ENCODE data around the gene GCH1.

Gene GCH1

GRCh38 chr14:54830650-54831049 lies 72.0 kb downstream of the GCH1 start:
- no peak for FAIRE-seq
- no peak for DNase-seq (ENCODE audit: extremely low spot score, insufficient read length, low read depth)

GRCh38 chr14:54829486-54830224 lies 73.0 kb downstream of the GCH1 start:
- no peak for FAIRE-seq
- DNase-seq (ENCODE audit: extremely low spot score, insufficient read length, low read depth): no peak

- DNase-seq (ENCODE audit: extremely low spot score, insufficient read length, low read depth) (no peak), FAIRE-seq (no peak)
Measured at GRCh38 chr14:54828037-54828436, 74.6 kb downstream of the GCH1 start.

GRCh38 chr14:54823757-54824549 lies 78.7 kb downstream of the GCH1 start:
- DNase-seq (ENCODE audit: extremely low spot score, insufficient read length, low read depth) (no peak), FAIRE-seq (no peak)

- DNase-seq (ENCODE audit: extremely low spot score, insufficient read length, low read depth) (no peak), FAIRE-seq (no peak)
Measured at GRCh38 chr14:54822685-54823084, 79.9 kb downstream of the GCH1 start.

GRCh38 chr14:54818201-54819133 lies 84.2 kb downstream of the GCH1 start:
- DNase-seq (ENCODE audit: extremely low spot score, insufficient read length, low read depth) (no peak), FAIRE-seq (no peak)

GRCh38 chr14:54817506-54817905 lies 85.1 kb downstream of the GCH1 start:
- DNase-seq (ENCODE audit: extremely low spot score, insufficient read length, low read depth) (no peak), FAIRE-seq (no peak)

GRCh38 chr14:54816450-54816849 lies 86.2 kb downstream of the GCH1 start:
- DNase-seq (ENCODE audit: extremely low spot score, insufficient read length, low read depth) (no peak), FAIRE-seq (no peak)

- DNase-seq (ENCODE audit: extremely low spot score, insufficient read length, low read depth) (no peak), FAIRE-seq (no peak)
Measured at GRCh38 chr14:54815515-54815914, 87.1 kb downstream of the GCH1 start.

GRCh38 chr14:54815016-54815415 lies 87.6 kb downstream of the GCH1 start:
- DNase-seq (ENCODE audit: extremely low spot score, insufficient read length, low read depth) (no peak), FAIRE-seq (no peak)

- no peak for DNase-seq (ENCODE audit: extremely low spot score, insufficient read length, low read depth)
- no peak for FAIRE-seq
Measured at GRCh38 chr14:54814076-54814475, 88.5 kb downstream of the GCH1 start.

GRCh38 chr14:54813081-54813480 lies 89.5 kb downstream of the GCH1 start:
- FAIRE-seq: no peak
- DNase-seq (ENCODE audit: extremely low spot score, insufficient read length, low read depth): no peak

GRCh38 chr14:54812617-54813016 lies 90.0 kb downstream of the GCH1 start:
- FAIRE-seq (no peak), DNase-seq (ENCODE audit: extremely low spot score, insufficient read length, low read depth) (no peak)

GRCh38 chr14:54809767-54810166 lies 92.9 kb downstream of the GCH1 start:
- FAIRE-seq: peak; percentile 15

GRCh38 chr14:54808326-54809161 lies 94.1 kb downstream of the GCH1 start:
- no peak for FAIRE-seq
- no peak for DNase-seq (ENCODE audit: extremely low spot score, insufficient read length, low read depth)

More at GRCh38 chr14:54809767-54810166, 92.9 kb downstream of the GCH1 start:
- DNase-seq (ENCODE audit: extremely low spot score, insufficient read length, low read depth): no peak

GRCh38 chr14:54807881-54808280 lies 94.7 kb downstream of the GCH1 start:
- DNase-seq (ENCODE audit: extremely low spot score, insufficient read length, low read depth) (no peak), FAIRE-seq (no peak)

GRCh38 chr14:54807428-54807827 lies 95.2 kb downstream of the GCH1 start:
- no peak for DNase-seq (ENCODE audit: extremely low spot score, insufficient read length, low read depth)
- FAIRE-seq: no peak

- FAIRE-seq (no peak), DNase-seq (ENCODE audit: extremely low spot score, insufficient read length, low read depth) (no peak)
Measured at GRCh38 chr14:54806616-54807015, 96.0 kb downstream of the GCH1 start.

Measured in GM18507 (cell line).